Tibial nerve (tissue), 4 donors: Measurements from ENCODE around the gene ROM1. TPM values are rescaled to one million over a fixed set of nuclear protein-coding genes. Genes with fewer than 3 reads are reported as not detected.

Experiments used
- DNase-seq, 2 donors: peaks; one replicate each; pipeline ENCODE4 v3.0.0-alpha.2; 2019; ENCODE audit warnings: low spot score in 2 of 2
- H3K27ac ChIP-seq, 4 donors: fragments of 200-600 bp; sonication (generic) in 3 of 4; one replicate each; pipeline ENCODE4 v1.5.1; 2017 to 2019; ENCODE audit warnings: mild to moderate bottlenecking in 1 of 4
- H3K27me3 ChIP-seq, 2 donors: fragments of 200-600 bp; sonication (generic) in 1 of 2; one replicate each; pipeline versions ENCODE4 v1.5.1 to v1.6.0; 2017 to 2019
- H3K36me3 ChIP-seq, 3 donors: fragments of 200-600 bp; sonication (generic); one replicate each; pipeline ENCODE4 v1.5.1; 2018 to 2019
- H3K4me1 ChIP-seq, 4 donors: fragments of 200-600 bp; sonication (generic) in 3 of 4; one replicate each; pipeline ENCODE4 v1.5.1; 2017 to 2019
- H3K4me3 ChIP-seq, 4 donors: fragments of 200-600 bp; sonication (generic) in 3 of 4; one replicate each; pipeline ENCODE4 v1.5.1; 2017 to 2019; ENCODE audit warnings: mild to moderate bottlenecking in 1 of 4, moderate library complexity in 1 of 4
- H3K9me3 ChIP-seq, 4 donors: fragments of 200-600 bp; sonication (generic) in 3 of 4; one replicate each; pipeline ENCODE4 v1.5.1; 2017 to 2019
- EP300 ChIP-seq, 2 donors: sonication (generic); formaldehyde crosslinking; IDR thresholded peaks; one replicate each; pipeline ENCODE4 v1.6.1; 2017; ENCODE audit warnings: antibody characterized with exemption in 2 of 2, mild to moderate bottlenecking in 1 of 2
- POLR2A ChIP-seq, 2 donors: fragments of 450-650 bp; IDR thresholded peaks; one replicate each; pipeline ENCODE4 v1.6.1; 2017; ENCODE audit warnings: antibody characterized with exemption in 2 of 2, mild to moderate bottlenecking in 2 of 2, moderate library complexity in 2 of 2
- WGBS, 2 donors: methylation state at CpG; one replicate each; pipeline ENCODE4 v1.1.5; 2018; 5-methylcytosine and 5-hydroxymethylcytosine counted together
- total RNA-seq, 4 donors: library from RNA; depleted of rRNA; stranded (reverse); fragments of >200 nt; gene quantifications; one replicate each; pipeline ENCODE4 v1.1.0, GENCODE V29; 2016
- TF ChIP-seq, protein P1 (sequence below), 5 experiments: fragments of 200-600 bp in 3 of 5; fragments of 450-650 bp in 2 of 5; sonication (generic) in 3 of 5; IDR thresholded peaks; one replicate each; pipeline ENCODE4 v1.5.1; 2016 to 2019; ENCODE audit warnings: antibody characterized with exemption in 5 of 5, mild to moderate bottlenecking in 3 of 5, moderate library complexity in 2 of 5

Gene ROM1
- total RNA-seq, 4 donors from 2014 or later: 9.3 to 13.8 (median 11.2) TPM

DNA sequence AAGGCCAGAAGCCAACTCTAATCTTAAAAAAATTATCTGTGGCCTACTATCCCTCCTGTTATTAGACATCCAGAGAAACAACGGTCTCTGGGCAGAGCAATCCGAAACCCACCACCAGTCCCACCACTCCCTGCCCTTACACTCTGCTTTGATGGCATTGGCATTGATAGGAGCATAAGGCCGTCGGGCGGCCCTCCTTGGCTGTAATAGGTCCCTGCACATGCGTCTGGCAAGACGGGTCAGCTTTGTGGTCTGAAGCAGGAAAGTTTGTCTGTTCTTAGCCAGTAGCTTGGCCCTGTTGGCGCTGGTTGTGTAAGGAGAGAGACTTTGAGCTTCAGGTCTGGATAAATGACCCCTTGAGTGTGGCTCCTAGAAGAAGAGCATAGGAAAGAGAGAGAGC lies 17.9 kb upstream of the ROM1 start:
- Histone ChIP-seq H3K4me1 (peaks cover 4 to 70% (median 43%) of the 10 kb centered on the region in 4 donors), H3K27me3 (no peaks in the 10 kb centered on the region), H3K36me3 (peaks cover 8 to 50% (median 22%) of the 10 kb centered on the region in 3 donors), H3K27ac (peak overlapping the region in 3 of 4 donors; percentile 95 to 99 (median 97)), H3K4me3 (no peak overlapping the region), H3K9me3 (no peaks in the 10 kb centered on the region)
- TF ChIP-seq POLR2A (IDR thresholded peaks at IDR 0.05) (no peak), EP300 (IDR thresholded peaks at IDR 0.05) (no peak)
- TF ChIP-seq, protein P1, sequence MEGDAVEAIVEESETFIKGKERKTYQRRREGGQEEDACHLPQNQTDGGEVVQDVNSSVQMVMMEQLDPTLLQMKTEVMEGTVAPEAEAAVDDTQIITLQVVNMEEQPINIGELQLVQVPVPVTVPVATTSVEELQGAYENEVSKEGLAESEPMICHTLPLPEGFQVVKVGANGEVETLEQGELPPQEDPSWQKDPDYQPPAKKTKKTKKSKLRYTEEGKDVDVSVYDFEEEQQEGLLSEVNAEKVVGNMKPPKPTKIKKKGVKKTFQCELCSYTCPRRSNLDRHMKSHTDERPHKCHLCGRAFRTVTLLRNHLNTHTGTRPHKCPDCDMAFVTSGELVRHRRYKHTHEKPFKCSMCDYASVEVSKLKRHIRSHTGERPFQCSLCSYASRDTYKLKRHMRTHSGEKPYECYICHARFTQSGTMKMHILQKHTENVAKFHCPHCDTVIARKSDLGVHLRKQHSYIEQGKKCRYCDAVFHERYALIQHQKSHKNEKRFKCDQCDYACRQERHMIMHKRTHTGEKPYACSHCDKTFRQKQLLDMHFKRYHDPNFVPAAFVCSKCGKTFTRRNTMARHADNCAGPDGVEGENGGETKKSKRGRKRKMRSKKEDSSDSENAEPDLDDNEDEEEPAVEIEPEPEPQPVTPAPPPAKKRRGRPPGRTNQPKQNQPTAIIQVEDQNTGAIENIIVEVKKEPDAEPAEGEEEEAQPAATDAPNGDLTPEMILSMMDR (IDR thresholded peaks at IDR 0.05): no peak
- DNase-seq: no peak
- WGBS, 2 donors: 76 to 89% methylated on average over 8 of the region's 8 CpGs

- peak; percentile 91 to 96 for DNase-seq
- WGBS, 2 donors: 27 to 29% methylated on average over 6 to 7 of the region's 7 CpGs
- peaks cover 7 to 48% (median 22%) of the 10 kb centered on the region in 3 donors for H3K36me3 ChIP-seq
These were observed 13.9 kb upstream of the ROM1 start for GRCh38 chr11:62599069-62599696.

DNA sequence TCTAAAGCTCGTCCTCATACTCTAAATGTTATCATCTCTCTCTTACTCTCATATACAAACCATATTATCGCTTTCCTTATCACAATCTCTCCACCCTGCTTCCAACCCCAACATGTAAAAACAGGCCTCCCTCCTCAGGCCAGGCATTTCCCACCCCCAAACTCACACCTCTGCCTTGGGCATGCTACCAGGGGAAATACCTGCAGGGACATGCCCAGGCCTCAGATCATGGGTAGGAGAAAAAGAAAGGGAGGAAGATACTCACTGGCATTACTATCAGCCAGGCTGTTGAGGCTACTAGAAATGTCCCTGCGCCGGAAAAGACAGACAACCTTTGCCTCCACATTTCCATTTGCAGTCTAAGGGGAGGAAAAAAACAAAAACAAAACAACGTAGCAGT lies 13.2 kb upstream of the ROM1 start:
- Histone ChIP-seq H3K4me3 (peak overlapping the region; percentile 79 to 99 (median 85)), H3K27ac (peak overlapping the region; percentile 79 to 99 (median 98)), H3K4me1 (peaks cover 4 to 61% (median 28%) of the 10 kb centered on the region in 4 donors), H3K9me3 (no peaks in the 10 kb centered on the region), H3K36me3 (peaks cover 5 to 47% (median 21%) of the 10 kb centered on the region in 3 donors), H3K27me3 (no peaks in the 10 kb centered on the region)
- WGBS, 2 donors: 30 to 36% methylated on average over 5 of the region's 5 CpGs
- DNase-seq: no peak
- TF ChIP-seq EP300 (IDR thresholded peaks at IDR 0.05): no peak
- TF ChIP-seq POLR2A (IDR thresholded peaks at IDR 0.05): no peak
- TF ChIP-seq, protein P1 (IDR thresholded peaks at IDR 0.05): no peak

More at GRCh38 chr11:62599069-62599696, 13.9 kb upstream of the ROM1 start:
- H3K4me1 ChIP-seq: peaks cover 4 to 59% (median 28%) of the 10 kb centered on the region in 4 donors
- peak overlapping the region; percentile 79 to 99 (median 98) for H3K27ac ChIP-seq
- TF ChIP-seq, protein P1 (IDR thresholded peaks at IDR 0.05): peak in 1 of 5 experiments; percentile 33
- peak; percentile 79 to 87 for TF ChIP-seq EP300 (IDR thresholded peaks at IDR 0.05)
- TF ChIP-seq POLR2A (IDR thresholded peaks at IDR 0.05): no peak
- H3K9me3 ChIP-seq: no peaks in the 10 kb centered on the region
- no peaks in the 10 kb centered on the region for H3K27me3 ChIP-seq
- H3K4me3 ChIP-seq: peak overlapping the region in 3 of 4 donors; percentile 79 to 99 (median 85)

- TF ChIP-seq, protein P1 (IDR thresholded peaks at IDR 0.05): no peak
- TF ChIP-seq POLR2A (IDR thresholded peaks at IDR 0.05) (no peak), EP300 (IDR thresholded peaks at IDR 0.05) (no peak)
- Histone ChIP-seq H3K27ac (peak overlapping the region; percentile 79 to 99 (median 98)), H3K4me3 (peak overlapping the region; percentile 79 to 99 (median 85)), H3K9me3 (no peaks in the 10 kb centered on the region), H3K36me3 (peaks cover 5 to 47% (median 16%) of the 10 kb centered on the region in 3 donors), H3K4me1 (peaks cover 4 to 67% (median 28%) of the 10 kb centered on the region in 4 donors), H3K27me3 (no peaks in the 10 kb centered on the region)
- 0 to 1% methylated on average over 21 to 24 of the region's 26 CpGs for WGBS, 2 donors
- no peak for DNase-seq
These were observed 12.5 kb upstream of the ROM1 start for GRCh38 chr11:62600367-62601121.

- TF ChIP-seq, protein P1 (IDR thresholded peaks at IDR 0.05): no peak
- TF ChIP-seq POLR2A (IDR thresholded peaks at IDR 0.05) (no peak), EP300 (IDR thresholded peaks at IDR 0.05) (no peak)
- peaks cover 5 to 47% (median 11%) of the 10 kb centered on the region in 3 donors for H3K36me3 ChIP-seq
- WGBS, 2 donors: 1% methylated on average over 23 of the region's 30 CpGs; no CpG with 5 or more reads in 1 of the 2 donors
- peak overlapping the region; percentile 79 to 99 (median 85) for H3K4me3 ChIP-seq
- H3K4me1 ChIP-seq: peaks cover 4 to 68% (median 28%) of the 10 kb centered on the region in 4 donors
- no peaks in the 10 kb centered on the region for H3K9me3 ChIP-seq
- H3K27me3 ChIP-seq: no peaks in the 10 kb centered on the region
- no peak for DNase-seq
- peak overlapping the region; percentile 79 to 99 (median 98) for H3K27ac ChIP-seq
These were observed 12.0 kb upstream of the ROM1 start for GRCh38 chr11:62601122-62601371.
